Large intestine (tissue), 3 donors: ENCODE data around the gene CDH26. TPM values are rescaled to one million over a fixed set of nuclear protein-coding genes. Genes with fewer than 3 reads are reported as not detected.
"Not testable (repeated sequence)": the region's sequence is repeated elsewhere in the genome, so short reads cannot be mapped to it uniquely, and the experiment has no call there.

Experiments
- DNase-seq, 2 donors: peaks; one replicate each; pipeline versions ENCODE4 v3.0.0 to v3.0.0-alpha.2; 2013
- H3K27ac ChIP-seq: one replicate; pipeline ENCODE4 v1.5.1; 2013; ENCODE audit warnings: low read length
- H3K27me3 ChIP-seq: 2 replicates; pipeline ENCODE4 v1.6.1; 2013; ENCODE audit warnings: low read length; ENCODE audit not compliant: control insufficient read depth, insufficient read depth
- H3K36me3 ChIP-seq: 2 replicates; pipeline ENCODE4 v1.6.1; 2013; ENCODE audit warnings: low read length; ENCODE audit not compliant: control insufficient read depth, insufficient read depth
- H3K4me1 ChIP-seq: one replicate; pipeline ENCODE4 v1.6.1; 2013; ENCODE audit warnings: low read length; ENCODE audit not compliant: control insufficient read depth, insufficient read depth
- H3K4me3 ChIP-seq: one replicate; pipeline ENCODE4 v1.5.1; 2013; ENCODE audit warnings: low read length
- H3K9me3 ChIP-seq: one replicate; pipeline ENCODE4 v1.6.1; 2013; ENCODE audit warnings: mild to moderate bottlenecking, low read depth, low read length, moderate library complexity; ENCODE audit not compliant: control insufficient read depth
- WGBS: methylation state at CpG from one replicate; pipeline ENCODE4 v1.1.5; 2013; ENCODE audit warnings: low lambda C conversion rate; ENCODE audit not compliant: insufficient coverage; 5-methylcytosine and 5-hydroxymethylcytosine counted together
- polyA plus RNA-seq: library from polyadenylated mRNA; unstranded; fragments of 120-200 nt; gene quantifications from one replicate; pipeline ENCODE4 v1.2.1, GENCODE V29; 2013

The CDH26 gene
- polyA plus RNA-seq, 1 donor, result 1.3 TPM

DNA sequence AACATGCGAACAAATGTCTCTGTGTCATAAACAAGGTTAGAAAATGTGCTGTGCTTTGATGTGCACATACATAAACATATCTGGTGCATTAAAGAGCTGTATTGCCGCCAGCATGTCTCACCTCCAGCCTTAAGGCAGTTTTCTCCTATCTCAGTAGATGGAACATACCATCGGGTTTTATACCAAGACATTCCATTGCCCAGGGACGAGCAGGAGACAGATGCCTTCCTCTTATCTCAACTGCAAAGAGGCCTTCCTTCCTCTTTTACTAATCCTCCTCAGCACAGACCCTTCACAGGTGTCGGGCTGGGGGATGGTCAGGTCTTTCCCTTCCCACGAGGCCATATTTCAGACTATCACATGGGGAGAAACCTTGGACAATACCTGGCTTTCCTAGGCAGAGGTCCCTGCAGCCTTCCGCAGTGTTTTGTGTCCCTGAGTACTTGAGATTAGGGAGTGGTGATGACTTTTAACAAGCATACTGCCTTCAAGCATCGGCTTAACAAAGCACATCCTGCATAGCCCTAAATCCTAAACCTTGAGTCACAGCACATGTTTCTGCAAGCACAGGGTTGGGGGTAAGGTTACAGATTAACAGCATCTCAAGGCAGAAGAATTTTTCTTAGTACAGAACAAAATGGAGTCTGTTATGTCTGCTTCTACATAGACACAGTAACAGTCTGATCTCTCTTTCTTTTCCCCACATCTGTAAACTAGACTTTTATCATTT is 83.4 kb downstream of the CDH26 start:
- not testable (repeated sequence) for H3K4me3 ChIP-seq, H3K9me3 ChIP-seq, H3K4me1 ChIP-seq, DNase-seq, H3K27ac ChIP-seq, H3K36me3 ChIP-seq
- H3K27me3 ChIP-seq, result peaks cover 17% of the 10 kb centered on the region
- WGBS, result 33% methylated on average over 1 of the region's 8 CpGs

DNA sequence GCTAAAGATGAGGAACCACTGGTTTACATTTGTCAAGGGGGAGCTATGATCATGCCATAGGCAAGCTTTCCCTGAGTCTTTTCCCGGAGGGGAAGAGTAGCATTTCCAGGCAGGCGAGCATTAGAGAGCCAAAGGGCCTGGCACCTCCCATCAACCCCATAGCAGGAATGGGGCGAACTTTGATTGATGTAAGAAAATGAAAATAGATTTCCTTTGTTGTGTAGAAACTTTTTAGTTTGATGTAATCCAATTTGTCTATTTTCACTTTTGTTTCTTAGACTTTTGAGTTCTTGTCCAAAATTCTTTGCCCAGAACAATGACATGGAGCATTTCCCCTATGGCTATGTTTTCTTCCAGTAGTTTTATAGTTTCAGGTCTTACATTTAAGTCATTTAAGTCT is 85.2 kb downstream of the CDH26 start:
- H3K9me3 ChIP-seq, result no peaks in the 10 kb centered on the region
- no peaks in the 10 kb centered on the region for H3K36me3 ChIP-seq
- H3K27me3 ChIP-seq, result peaks cover 8% of the 10 kb centered on the region
- DNase-seq, result no peak
- H3K4me1 ChIP-seq, result no peaks in the 10 kb centered on the region
- no peak overlapping the region for H3K4me3 ChIP-seq
- H3K27ac ChIP-seq, result no peak overlapping the region
- WGBS, result no CpG with 5 or more reads among the region's 3 CpGs

DNA sequence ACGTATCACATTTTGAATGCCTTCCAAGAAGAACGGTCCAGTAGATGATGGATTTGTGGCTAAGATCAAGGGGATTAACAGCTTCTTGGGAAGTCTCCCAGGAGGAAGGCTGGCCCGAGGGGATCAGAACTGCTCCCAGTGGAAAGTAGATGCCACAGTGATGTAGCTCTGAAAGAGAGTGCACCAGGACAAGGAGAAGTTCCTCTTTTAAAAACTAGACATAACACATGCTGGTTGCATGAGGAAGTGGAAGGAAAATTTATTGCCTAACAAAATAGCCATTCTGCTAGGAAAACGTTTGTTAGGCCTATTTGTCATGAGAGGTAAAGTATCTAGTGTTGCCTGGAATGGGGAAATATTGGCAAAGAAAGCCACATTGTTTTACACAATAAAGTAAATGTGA is 87.8 kb downstream of the CDH26 start:
- H3K36me3 ChIP-seq, result no peaks in the 10 kb centered on the region
- peaks cover 5% of the 10 kb centered on the region for H3K27me3 ChIP-seq
- no peaks in the 10 kb centered on the region for H3K4me1 ChIP-seq
- WGBS, result 48% methylated on average over 2 of the region's 4 CpGs
- no peaks in the 10 kb centered on the region for H3K9me3 ChIP-seq
- no peak for DNase-seq
- H3K27ac ChIP-seq, result no peak overlapping the region
- no peak overlapping the region for H3K4me3 ChIP-seq

DNA sequence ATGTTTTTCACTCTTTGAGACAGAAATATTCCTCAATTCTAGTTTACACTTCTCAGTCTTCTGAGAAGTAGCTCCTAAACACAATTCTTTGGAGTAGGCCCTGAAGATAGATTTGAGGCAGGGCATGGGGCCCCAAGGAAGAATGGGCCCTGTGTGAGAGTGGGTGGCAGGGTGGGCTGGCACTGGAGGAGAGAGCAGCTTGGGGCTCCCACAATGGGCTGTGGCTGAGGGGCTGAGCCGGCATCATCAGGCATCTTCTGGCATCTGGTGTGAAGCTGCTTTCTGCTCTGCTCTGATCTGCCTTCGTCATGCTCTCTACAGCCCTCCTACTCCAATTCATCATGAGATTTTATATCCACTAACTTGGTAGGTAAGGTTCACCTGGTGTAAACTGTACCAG is 88.2 kb downstream of the CDH26 start:
- no CpG with 5 or more reads among the region's 2 CpGs for WGBS
- H3K9me3 ChIP-seq, result no peaks in the 10 kb centered on the region
- H3K4me3 ChIP-seq, result no peak overlapping the region
- H3K27ac ChIP-seq, result no peak overlapping the region
- H3K27me3 ChIP-seq, result peaks cover 5% of the 10 kb centered on the region
- no peak for DNase-seq
- no peaks in the 10 kb centered on the region for H3K4me1 ChIP-seq
- H3K36me3 ChIP-seq, result no peaks in the 10 kb centered on the region

DNA sequence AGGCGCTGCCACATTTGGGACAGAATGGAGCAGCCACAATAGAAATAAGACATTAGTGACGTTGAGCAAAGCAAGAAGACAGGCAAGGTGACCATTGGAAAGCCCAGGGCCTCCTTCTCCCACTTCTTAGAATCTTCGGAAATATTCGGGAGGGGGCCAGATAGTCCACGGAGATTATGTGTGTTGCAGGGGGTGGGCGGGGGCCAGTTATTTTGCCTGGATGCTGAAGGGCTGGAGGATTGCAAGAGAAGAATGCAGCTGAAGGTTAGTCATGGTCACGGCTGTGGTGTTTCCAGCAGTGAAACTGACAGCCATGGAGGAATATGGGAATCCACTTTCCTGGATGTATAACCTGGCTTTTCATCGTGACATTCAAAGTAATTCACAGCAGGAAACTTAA is 88.6 kb downstream of the CDH26 start:
- peaks cover 5% of the 10 kb centered on the region for H3K27me3 ChIP-seq
- no peak overlapping the region for H3K4me3 ChIP-seq
- H3K27ac ChIP-seq, result no peak overlapping the region
- WGBS, result no CpG with 5 or more reads among the region's 8 CpGs
- H3K36me3 ChIP-seq, result no peaks in the 10 kb centered on the region
- DNase-seq, result no peak
- H3K9me3 ChIP-seq, result no peaks in the 10 kb centered on the region
- no peaks in the 10 kb centered on the region for H3K4me1 ChIP-seq

DNA sequence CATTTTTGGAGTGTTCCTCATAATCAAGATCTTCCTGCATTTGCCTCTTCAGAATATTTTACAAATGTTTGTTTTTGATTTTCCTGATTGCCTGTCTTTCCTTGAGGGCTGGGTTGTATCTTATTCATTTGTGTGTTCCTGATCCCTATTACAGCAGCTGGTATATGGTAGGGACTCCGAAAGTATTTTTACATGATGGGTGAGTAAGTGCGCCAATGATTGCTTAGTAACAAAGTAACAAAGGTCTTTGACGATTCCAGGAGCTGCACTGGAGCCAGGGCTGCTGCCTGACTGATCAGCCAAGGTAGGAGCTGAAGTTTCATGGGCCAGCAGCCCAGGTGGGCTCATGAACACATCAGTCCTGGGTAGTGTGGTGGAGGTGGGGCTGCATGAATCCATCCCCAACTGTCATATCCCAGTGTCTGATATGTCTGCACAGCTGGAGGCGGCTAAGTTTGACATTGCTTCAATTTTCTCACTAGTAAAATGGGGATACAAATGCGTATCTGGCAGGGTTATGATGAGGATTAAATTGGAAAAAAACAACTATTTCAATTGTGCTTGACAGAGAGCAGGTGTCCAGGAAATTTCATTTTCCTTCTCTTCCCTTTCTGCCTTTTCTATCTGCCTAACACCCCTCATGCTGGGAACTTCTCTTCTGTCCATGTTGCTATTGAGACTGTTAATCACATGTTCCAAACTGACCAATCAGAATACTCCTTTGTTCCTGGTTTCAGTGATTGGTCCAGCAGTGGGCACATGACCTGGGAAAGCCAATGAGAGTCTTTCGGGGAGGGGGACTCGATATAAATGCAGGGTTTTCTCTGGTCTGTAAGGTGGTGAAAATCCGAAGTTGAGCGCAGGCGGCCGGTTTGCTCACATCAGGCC is 90.7 kb downstream of the CDH26 start:
- no peak overlapping the region for H3K4me3 ChIP-seq
- no peaks in the 10 kb centered on the region for H3K4me1 ChIP-seq
- H3K36me3 ChIP-seq, result no peaks in the 10 kb centered on the region
- DNase-seq, result no peak
- H3K27me3 ChIP-seq, result peaks cover 15% of the 10 kb centered on the region
- 100% methylated on average over 1 of the region's 11 CpGs for WGBS
- no peak overlapping the region for H3K27ac ChIP-seq
- no peaks in the 10 kb centered on the region for H3K9me3 ChIP-seq

DNA sequence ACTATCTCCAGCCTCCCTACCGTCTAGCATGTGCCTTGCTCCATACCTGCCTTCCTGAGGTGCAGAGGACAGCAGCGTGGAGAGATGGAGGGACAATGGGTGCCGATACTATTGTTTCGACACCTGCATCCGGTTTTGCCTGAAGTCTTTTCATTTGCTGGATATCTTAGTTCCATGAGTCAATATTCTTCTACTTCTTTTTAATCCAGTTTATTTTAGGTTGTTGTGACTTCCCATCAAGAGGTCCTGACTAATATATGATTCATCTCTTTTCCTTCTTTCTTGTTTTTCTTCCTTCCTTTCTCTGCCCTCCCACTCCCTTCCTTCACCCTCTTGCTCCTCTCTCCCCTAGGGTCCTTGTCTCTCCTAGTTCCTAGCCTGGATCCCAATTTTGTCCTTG is 91.4 kb downstream of the CDH26 start:
- 95% methylated on average over 3 of the region's 5 CpGs for WGBS
- Histone ChIP-seq H3K4me3 (no peak overlapping the region), H3K4me1 (no peaks in the 10 kb centered on the region), H3K9me3 (no peaks in the 10 kb centered on the region), H3K27me3 (peaks cover 17% of the 10 kb centered on the region), H3K27ac (no peak overlapping the region), H3K36me3 (no peaks in the 10 kb centered on the region)
- DNase-seq, result no peak

DNA sequence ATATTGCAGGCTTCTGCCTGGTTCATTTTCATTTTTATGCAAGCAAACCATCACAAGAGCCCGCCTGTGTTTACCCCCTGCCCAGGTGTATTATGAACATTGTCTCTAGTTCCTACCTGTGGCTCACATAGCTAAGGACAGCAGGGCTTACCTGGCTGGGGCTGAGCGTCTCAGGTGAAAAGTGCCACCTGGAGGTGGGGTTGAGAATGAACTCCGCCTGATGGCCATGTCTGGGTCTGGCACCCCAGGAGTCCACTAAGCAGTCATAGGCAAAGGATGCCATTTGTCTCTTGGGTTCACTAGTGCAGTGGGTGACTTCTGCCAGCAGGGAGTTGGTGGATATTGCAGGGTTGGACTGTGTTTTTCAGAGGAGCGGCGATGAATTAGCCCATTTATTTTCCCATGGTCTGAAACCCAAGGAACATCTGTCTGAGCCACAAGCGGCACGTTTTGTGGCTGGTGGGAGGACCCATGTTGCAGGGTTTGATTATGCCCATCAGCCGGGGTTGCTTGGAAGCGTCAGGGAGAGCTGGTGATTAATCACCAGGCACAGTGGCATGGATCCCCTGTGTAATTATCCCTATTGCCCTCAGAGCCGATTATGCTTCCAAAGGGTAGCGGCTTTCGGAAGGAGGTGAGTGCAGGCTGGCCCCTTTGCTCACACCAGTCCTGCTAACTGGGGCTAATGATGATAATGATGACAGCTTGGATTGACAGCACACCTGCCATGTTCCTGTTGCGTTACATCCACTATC is 92.1 kb downstream of the CDH26 start:
- Histone ChIP-seq H3K4me3 (no peak overlapping the region), H3K9me3 (no peaks in the 10 kb centered on the region), H3K36me3 (no peaks in the 10 kb centered on the region), H3K4me1 (no peaks in the 10 kb centered on the region), H3K27me3 (peaks cover 21% of the 10 kb centered on the region), H3K27ac (no peak overlapping the region)
- DNase-seq, result no peak
- no CpG with 5 or more reads among the region's 13 CpGs for WGBS

DNA sequence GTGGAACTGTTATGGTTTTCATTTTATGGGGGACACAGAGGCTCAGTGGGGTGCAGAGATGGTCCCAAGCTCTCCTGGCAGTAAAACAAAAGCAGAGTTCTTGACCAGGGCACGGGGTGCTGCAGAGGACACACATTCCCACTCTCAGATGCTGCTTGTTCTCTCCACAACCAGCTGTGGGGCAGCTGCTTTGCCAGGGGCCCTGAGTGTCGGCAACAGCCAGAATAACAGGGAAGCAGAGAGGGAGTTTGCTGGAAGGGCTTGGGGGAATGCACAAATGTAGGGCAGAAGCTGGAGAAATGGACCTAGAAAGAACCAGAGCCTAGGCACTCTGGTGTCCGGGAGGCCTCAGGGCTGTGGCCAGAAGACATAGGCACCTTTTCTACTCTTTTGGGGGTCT is 93.7 kb downstream of the CDH26 start:
- Histone ChIP-seq H3K9me3 (no peaks in the 10 kb centered on the region), H3K27ac (no peak overlapping the region), H3K27me3 (peaks cover 21% of the 10 kb centered on the region), H3K4me3 (no peak overlapping the region), H3K36me3 (no peaks in the 10 kb centered on the region), H3K4me1 (no peaks in the 10 kb centered on the region)
- DNase-seq, result no peak
- no CpG with 5 or more reads among the region's 3 CpGs for WGBS

DNA sequence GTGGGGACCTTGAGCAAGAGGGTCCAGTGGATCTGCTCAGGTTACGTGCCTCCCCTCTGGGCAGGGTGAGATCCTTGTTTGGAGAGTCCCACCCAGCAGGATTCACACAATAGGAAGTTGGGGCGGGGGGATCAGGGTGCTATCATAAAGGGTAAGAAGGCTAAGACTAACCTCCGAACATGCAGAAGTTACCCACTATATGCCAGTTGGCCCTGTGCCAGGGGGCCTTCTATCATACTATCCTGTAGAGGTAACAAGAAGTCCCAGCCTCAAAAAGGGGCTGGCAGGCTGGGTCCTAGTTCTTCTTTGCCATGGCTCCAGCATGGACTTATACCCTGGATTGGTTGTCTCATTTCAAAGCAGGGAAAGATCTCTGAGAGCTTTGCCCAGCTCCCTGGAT is 94.1 kb downstream of the CDH26 start:
- no peak for DNase-seq
- Histone ChIP-seq H3K27me3 (peaks cover 21% of the 10 kb centered on the region), H3K27ac (no peak overlapping the region), H3K9me3 (no peaks in the 10 kb centered on the region), H3K4me1 (no peaks in the 10 kb centered on the region), H3K4me3 (no peak overlapping the region), H3K36me3 (no peaks in the 10 kb centered on the region)
- WGBS, result no CpG with 5 or more reads among the region's 3 CpGs
